NCI-H2227 (cell line): ENCODE measurements around the gene FRAT1.
A peak's percentile ranks its signal among the peaks of the same experiment; 100 is the strongest.
"Not testable (repeated sequence)": the region's sequence is repeated elsewhere in the genome, so short reads cannot be mapped to it uniquely, and the experiment has no call there.

Experiments used
- DNase-seq: peaks from one replicate; lab custom pipeline; 2025; ENCODE audit not compliant: unreplicated experiment; lab: John Stamatoyannopoulos, UW

The FRAT1 gene

DNA sequence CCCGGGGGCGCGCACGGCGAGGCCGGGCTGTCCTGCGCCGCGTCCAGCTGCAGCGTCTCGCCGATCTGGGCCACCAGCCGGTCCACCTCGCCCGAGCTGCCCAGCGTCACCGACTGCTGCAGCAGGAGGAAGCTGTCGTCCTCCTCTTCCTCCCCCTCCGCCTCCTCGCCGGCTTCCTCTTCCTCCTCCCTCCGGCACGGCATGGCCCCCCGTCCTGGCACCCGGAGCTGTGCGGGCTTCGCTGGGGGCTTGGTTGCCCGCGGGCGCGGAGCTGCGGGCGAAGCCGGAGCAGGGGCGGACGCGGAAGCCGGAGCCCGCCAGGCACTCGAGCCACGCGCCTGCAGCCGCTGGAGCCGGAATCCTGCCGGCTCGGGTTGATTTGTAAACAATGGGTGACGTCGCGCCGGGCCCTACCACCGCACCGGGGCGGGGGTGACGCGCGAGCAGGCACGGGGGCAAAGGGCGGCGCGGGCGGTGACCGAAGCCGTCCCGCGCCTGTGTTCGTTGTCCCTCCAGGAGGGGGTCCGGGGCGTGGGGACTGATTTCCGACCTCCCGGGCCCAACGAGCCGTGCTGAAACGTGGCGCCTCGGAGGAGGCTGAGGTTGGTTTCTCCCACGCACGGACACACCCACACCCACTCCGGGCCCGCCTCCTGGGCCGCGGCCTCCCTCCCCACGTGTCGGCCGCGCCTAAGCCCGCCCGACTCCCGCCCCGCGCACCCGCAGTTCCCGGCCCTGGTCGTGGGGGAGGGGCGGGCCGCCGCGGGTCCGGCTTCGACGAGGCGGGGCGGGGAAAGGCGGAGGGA is 15.5 kb downstream of the FRAT1 start, which contains the start of gene FRAT2:
TSS of gene FRAT2 (minus strand) at position 360 of the 806 bp plus-strand sequence. CDS start at position 203, 157 bp downstream.
- peak; percentile 89 for DNase-seq

DNA sequence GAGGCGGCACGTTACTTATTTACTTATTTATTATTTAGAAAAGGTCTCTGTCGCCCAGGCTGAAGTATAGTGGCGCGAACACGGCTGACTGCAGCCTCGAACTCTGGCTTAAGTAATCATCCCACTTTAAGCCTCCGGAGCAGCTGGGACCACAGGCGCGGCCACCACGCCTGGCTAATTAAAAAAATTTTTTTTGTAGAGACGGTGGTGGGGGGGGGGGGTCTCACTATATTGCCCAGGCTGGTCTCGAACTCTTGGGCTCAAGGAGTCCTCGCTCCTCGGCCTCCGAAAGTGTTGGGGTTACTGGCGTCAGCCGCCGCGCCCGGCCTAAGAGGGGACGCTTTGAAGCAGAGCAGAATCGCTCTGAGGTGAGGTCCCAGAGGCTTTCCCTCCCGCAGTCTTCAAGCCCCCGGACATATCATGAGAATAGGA is 16.1 kb downstream of the FRAT1 start:
- DNase-seq: peak; percentile 38

DNA sequence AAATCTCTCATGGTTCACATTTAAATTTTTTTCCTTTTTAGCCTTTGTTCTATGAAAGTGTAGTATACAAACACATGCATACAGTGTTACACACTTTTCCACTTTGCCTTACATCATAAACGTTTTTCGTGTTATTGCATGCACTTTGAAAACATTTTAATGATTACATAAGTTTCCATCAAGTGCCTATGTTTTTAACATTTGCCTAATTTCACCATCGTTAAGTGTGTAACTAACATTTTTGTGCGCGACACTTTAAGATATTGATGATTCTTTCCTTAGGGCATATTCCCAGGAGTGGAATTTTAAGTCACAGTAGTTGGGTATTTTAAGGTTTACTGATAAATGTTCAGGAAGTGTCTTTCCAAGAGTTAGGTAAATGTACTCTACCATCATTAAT is 16.9 kb downstream of the FRAT1 start:
- DNase-seq: no peak

DNA sequence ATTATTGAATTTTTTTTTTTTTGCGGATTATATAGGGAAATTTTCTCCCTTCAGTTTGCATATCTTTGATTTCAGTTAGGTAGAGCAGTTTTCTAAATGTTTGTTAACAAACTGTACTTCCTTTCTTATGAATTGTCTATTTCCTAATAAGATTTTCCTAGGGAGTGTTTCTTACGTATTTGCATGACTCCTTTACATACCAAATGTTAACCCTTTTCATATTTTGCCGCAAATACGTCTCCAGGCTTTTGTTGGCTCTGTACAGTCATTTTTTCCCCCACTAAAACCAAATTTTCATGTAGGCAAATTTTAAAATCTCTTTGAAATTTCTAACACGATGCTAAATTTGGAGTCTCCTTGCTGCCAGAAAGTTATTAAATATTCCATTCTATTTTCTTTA is 17.4 kb downstream of the FRAT1 start:
- no peak for DNase-seq

DNA sequence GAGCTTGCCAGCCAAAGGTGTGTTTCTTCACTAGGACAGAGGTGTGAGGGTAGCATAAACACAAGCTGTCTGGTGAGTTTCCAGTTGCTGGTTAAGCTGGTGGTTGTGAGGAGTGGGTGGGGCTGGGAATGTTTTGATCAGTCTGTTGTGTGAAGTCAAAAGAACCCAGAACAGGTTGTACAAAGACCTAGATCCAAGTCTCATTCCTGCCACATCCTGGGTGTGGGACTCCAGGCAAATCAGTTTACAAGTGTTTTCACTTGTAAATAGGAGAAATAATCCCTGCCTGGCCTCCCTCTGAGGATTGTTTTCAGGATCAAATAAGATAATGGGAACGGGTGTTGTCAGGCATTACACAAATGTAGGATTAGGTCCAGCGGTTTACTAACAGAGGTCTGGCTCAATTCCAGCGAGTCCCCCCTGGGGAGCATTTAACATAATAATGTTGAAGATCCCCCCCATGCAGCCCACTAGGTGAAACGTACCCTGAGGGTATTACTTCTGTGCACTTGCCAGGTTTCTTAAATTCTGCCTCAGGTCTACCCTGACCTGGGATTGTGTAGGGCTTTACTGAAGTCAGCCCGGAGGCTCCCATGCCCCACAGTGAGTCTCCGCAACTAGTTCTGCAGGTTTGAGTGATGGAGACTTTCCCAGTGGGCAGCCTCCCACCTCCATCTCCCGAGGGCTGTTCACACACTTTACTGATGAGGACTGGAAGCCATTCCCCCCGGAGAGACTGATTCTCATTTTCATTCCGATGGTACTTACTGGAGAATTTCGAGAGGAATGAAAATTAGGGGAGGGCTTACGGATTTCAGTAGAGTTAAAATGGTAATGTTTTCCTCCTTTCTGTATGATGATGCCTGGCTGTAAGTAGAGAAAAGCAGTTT is 18.1 kb downstream of the FRAT1 start:
- DNase-seq: no peak

DNA sequence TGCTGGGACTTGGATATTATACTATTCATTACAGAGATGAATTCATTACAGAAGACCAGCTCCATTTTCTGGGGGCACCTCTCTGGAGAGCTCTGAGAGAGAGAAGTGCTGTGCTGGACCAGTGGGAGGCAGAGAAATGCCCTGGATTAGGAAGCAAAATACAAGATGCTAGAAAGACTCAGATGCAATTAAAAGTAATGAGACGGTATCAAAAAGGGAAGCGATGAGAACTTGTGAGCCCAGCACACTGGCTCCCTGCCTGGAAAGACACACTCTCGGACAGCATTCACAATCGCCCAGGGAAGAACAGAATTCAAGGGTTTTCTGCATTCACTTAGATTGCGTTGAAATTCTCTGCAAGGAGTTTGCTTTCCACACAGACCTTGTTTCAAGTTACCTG is 19.0 kb downstream of the FRAT1 start:
- DNase-seq: no peak

DNA sequence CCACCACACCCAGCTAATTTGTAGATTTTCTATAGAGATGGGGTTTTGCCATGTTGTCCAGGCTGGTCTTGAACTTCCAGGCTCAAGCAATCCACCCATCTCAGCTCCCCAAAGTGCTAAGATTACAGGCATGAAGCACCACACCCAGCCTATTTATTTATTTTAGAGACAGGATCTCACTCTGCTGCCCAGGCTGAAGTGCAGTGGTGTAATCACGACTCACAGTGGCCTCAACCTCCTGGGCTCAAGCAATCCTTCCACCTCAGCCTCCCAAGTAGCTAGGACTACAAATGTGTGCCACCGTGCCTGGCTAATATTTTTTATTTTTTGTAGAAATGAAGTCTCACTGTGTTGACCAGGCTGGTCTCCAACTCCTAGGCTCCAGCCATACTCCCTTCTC is 22.3 kb downstream of the FRAT1 start:
- no peak for DNase-seq

DNA sequence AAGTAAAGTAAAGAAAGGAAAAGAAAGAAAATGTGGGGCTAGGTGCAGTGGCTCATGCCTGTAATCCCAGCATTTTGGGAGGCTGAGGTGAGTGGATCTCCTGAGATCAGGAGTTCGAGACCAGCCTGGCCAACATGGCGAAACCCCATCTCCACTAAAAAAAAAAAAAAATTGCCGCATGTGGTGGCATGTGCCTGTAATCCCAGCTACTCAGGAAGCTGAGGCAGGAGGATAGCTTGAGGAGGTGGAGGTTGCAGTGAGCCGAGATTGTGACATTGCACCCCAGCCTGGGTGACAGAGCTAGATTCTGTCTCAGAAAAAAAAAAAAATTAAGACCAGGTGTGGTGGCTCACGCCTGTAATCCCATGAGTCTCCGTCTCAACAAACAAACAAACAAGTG is 24.6 kb downstream of the FRAT1 start:
- not testable (repeated sequence) for DNase-seq

DNA sequence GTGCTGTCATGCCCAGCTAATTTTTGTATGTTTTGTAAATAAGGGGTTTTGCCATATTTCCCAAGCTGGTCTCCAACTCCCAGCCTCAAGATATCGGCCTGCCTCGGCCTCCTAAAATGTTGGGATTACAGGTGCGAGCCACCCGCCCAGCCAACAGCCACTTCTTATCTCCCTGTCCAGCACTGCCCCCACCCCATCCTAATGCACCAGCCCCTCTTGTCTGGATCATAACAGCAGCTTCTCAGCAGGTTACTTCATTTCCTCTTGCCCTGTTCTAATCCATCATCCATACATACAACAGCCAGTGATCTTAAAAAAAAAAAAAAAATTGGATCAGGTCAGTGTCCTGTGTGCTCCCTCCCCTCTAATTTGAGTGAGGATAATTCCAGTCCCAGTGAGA is 28.2 kb downstream of the FRAT1 start:
- no peak for DNase-seq

DNA sequence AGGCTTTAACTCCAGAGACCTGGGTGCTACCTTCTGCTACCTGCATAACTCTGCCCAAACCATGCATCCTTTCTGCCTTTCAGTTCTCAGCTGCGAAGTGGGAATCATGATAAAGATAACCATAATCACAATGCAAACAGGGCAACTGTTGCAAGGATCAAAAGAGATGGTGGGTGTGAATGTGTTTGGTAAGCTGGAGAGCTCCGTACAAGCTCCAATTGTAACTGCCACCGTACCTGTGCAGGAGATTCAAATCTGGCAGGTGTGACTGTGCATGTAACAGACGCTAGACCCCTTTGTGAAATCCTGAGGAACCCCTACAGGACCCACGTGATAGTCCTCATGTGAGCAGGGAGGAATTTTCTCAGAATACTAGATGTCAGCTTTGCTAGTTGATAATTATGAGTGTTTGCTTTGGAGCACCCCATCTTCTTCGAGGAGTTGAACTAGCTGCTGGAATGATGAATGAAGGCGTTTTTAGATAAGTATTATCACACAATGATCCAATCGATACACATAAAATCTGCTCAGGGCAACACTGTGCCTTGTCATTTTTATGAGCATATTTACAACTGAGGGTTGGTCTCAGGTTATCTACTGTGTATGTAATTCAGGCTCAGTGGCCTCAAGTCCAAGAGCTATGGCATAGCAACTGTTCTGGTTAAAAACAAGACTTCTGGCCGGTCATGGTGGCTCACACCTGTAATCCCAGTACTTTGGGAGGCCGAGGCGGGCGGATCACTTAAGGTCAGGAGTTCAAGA is 30.9 kb downstream of the FRAT1 start:
- no peak for DNase-seq

DNA sequence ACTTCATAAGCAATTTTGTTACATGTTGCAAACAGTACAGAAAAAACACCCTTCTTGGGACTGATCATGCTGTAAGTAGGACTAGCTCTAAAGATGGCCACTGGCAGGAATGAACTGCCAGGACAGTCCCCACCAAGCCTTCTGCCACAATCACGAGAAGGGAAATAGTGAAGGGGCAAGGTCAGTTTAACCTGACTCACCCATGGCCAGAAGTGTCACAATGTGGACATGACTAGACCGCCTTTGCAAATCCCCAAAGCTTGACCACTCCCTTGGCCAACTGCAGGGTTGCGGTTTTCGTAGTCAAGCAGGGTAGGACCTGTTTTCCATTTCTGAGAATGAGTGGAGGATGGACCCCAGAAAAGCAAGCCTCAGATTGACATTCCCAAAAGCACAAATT is 34.9 kb downstream of the FRAT1 start:
- DNase-seq: no peak

DNA sequence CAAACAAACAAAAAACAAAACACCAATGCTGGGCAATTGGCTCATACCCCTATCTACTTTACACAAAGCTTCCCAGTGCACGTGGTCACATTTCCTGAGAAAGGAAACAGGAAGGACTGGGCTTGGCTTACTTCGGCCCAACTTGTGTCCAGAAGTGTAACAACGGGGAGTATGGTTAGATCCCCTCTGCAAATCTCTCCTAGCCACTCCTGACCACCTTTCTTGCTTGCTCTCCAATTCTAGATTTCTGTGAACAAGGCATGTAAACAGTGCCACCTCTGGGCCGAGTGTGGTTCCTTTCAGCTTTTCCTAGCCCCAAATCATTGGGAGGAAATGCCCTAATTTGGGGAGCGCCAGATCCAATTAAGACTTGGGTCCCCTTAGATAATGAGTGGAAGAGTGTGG is 36.5 kb downstream of the FRAT1 start:
- peak; percentile 6 for DNase-seq

DNA sequence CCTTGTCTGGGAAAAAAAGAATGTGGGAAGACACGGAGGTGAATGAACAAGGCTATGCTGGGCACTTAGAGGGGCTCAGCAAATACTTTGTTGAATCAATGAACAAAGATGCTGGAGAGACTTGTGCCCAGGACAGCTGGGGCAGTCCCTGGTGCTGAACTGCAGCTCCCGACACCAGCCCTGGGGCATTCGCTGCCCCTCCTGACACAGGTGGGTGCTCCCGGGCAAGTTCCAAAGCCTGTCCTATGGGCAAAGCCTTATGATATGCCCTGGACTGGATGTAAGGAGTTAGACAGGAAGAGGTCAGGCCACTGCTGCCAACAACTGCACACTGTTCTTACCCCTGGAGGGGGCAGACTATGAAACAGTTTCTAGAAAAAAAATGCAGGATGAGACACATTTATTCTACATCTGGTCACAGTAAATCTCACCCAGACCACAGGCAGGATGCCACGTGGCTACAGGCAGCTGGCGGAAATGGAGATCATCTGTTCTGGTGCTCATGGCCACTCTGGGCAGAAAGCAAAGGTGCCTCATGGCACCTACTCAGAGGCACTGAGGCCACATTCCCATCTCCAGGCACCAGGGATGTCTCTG is 37.3 kb downstream of the FRAT1 start:
- no peak for DNase-seq

DNA sequence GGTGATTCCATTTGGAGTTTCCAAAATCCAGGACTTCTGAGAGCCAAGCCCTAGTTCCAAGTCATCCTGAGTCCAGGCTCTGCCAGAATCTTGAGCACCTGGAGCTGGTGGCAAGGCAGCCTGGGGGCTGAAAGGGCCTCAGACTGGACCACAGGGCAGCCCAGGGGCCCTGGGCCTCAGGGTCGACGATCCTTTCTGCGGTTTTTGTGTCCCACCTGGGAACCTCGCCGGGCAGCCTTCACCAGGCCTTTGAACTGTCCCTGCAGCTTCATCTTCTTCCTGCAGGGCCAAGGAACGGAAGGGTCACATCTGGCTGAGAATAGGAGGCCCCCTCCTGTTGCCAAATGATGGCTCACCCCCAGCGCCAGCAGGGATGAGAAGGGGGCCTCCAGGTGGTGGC is 37.8 kb downstream of the FRAT1 start:
- no peak for DNase-seq

DNA sequence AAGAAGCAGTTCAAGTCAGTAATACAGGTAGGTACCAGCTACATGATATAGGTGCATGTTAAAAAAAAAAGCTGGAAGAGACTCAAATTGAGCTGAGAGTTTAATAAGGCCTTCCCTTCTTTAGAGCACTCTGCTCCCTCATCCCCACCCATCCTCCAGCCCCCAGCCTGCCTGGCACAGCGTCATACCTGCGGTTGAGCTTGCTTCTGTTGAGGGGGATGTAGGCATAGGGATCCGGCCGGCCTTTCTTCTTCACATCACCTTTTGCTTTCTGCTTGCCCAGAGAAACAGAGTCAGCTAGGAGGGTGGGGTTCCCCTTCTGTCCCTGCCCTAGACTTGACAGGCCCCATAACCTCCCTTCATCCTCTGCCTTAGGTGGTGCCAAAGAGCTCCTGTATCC is 39.3 kb downstream of the FRAT1 start:
- DNase-seq: no peak

DNA sequence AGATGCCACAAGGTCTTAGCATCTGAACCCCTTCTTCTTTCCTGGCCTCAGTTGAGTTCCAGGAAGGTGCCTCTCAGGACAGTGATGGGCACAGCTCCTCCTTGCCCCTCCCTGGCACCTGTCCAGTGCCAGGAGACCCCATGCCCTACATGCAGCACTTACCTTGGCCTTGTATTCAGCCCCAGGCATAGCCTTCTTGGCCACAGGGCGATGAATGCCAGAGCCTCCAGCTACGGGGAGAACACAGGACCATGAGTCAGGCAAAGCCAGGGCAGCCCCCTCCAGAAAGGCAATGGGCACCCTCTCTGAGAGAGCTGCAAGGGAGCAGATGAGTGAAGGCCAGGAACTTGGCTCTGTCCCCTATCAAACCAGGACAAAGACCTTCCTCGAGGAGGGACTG is 39.7 kb downstream of the FRAT1 start:
- DNase-seq: no peak

DNA sequence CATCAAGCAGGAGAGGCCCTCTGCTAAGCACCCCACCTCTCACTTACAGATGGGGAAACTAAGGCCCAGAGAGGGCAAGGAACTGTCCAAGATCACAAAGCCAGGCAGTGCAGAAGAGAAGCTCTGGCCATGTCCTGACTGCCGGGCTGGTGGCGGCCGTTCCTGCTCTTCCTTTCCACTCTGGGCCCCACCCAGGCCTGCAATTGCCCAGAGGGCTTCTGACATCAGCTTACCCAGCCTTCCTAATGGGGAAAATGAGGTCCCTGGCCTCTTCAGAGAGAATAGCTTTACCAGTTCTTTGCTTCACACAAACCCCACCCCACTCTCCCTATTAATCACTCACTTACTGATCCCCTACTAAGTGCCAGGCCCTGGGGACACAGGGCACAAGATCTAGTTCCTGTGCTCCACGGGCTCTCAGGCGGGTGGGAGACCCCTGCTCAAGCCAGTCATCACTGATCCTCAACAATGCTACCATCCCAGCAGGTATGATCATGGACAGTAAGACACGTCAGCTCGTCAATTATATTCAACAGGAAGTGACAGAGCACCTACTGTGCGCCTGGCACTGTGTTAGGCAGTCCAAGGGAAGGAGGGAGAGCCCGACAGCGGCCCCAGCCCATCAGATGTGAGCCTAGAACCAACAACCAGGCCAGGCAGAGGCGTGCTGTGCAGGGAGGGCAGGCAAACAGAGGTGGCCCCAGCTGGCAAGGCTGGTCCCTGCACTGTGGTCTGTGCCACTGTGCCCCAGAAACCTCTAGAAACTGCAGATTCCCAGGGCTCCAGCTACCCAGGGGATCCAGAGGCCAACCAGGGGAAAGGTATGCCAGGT is 41.9 kb downstream of the FRAT1 start:
- DNase-seq: no peak

DNA sequence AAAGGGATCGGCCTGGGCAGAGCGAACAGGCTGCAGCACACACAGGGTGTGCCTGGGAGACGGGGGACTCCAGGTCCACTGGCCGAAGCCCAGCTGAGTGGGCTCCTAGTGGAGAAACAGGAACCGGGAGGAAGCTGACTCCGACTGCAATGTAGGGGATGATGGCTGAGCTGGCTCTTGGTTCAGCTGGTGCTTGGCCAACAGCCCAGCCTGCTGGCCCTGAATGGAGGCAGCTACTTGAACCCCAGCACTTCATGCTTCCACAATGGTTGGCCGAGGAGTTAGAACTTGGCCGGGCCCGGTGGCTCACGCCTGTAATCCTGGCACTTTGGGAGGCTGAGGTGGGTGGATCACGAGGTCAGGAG is 42.4 kb downstream of the FRAT1 start:
- no peak for DNase-seq

DNA sequence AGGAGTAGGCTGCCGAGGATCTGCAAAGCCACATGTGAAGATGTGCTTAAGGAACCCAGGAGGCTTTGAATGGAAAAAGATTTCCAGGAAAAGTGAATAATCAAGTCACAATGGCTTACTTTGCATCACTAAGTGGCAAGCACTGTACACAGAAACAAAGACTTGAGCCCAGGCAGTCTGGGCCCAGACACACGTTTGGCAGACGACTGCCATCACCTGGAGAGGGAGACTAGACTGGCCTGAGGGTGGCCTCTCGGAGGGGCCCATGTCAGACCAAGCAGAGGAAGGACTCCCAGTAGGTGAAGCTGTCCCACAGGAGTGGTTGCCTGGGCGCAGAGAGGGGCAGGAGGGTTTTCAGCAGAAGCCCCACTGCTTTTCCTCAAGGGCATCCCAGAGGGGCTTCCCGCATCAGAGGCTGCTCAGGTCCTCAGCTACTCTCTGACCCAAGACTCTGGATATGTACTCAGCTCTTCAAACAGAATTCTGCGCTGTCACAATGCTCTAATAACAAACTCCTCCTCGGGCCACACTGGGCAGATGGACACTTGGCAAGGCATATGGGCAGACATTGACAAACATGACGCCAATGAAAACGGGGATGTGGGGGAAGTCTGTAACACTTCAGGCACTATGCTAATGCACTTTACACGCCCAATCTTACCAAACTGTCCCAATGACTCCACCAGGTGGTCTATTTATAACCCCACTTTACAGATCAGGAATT is 43.4 kb downstream of the FRAT1 start:
- no peak for DNase-seq

DNA sequence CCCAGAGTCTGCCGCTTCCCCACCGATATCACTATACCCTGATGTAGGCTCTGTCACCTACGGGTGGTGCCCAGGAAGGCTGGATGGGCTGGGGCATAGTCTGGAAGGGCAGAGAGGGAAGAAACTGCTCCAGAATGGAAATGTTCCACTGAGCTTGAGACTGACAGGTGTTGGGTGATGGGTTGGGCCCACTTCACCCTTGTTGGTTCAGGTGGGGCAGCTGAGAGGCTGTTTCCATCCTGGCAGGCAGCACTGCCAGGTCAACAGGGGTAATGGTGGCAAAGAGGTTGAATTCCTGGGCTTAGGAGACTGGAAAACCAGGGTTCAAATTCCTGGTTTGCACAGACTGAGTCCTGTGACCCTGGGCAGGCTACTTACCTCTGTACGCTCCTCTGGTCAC is 44.0 kb downstream of the FRAT1 start:
- DNase-seq: no peak
